HCT116 (cell line): Measurements from ENCODE around the gene PLSCR4. TPM values are rescaled to one million over a fixed set of nuclear protein-coding genes. Genes with fewer than 3 reads are reported as not detected.
"Not testable (repeated sequence)": the region's sequence is repeated elsewhere in the genome, so short reads cannot be mapped to it uniquely, and the experiment has no call there.

ENCODE experiments used
- ATAC-seq: fragments of 200-7000 bp; cut with Tn5 transposase; 2 replicates; pipeline ENCODE4 v1.9.1; 2020; ENCODE audit warnings: mild to moderate bottlenecking, moderate library complexity
- BruUV-seq: library from RNA; stranded (reverse); fragments of 400-500 nt; replicated peaks from 2 replicates; lab custom pipeline; 2021; lab: Mats Ljungman, UMichigan
- CTCF ChIA-PET: fragments of 300-600 bp; sonication (Branson Sonifier 250); formaldehyde crosslinking; loops from one replicate; lab custom pipeline; 2021; ENCODE audit warnings: antibody characterized with exemption; lab: Charles Lee
- POLR2A ChIA-PET: fragments of 300-600, 350-600 bp; sonication (Branson Sonifier 250); formaldehyde crosslinking; loops from one replicate; lab custom pipeline; 2021; ENCODE audit warnings: antibody characterized with exemption; lab: Charles Lee
- RAD21 ChIA-PET, 2 experiments: fragments of 300-600 bp; sonication (Branson Sonifier 250); formaldehyde crosslinking; loops; one replicate each; lab custom pipeline; 2023; ENCODE audit warnings: low total read pairs in 2 of 2; ENCODE audit not compliant: uncharacterized antibody in 2 of 2, unreplicated experiment in 2 of 2, low non-redundant PET in 1 of 2; lab: Charles Lee
- DNase-seq: peaks from one replicate; pipeline ENCODE4 v3.0.0-alpha.2; 2010; ENCODE audit warnings: low read depth, low spot score
- H2AFZ ChIP-seq: fragments of 200-600 bp; shearing (Covaris generic), sonication (generic); 2 replicates; pipeline ENCODE4 v1.6.1; 2017; ENCODE audit warnings: low read depth, mixed run types, mixed read lengths, antibody characterized with exemption, low read length; ENCODE audit not compliant: poor library complexity, severe bottlenecking
- H3K27ac ChIP-seq: 2 replicates; pipeline ENCODE4 v1.5.1; 2012; ENCODE audit warnings: low read depth, low read length
- H3K27me3 ChIP-seq: fragments of 200-600 bp; sonication (generic); 2 replicates; pipeline ENCODE4 v1.6.1; 2016; ENCODE audit warnings: mixed run types, low read length, mixed read lengths; ENCODE audit not compliant: insufficient read depth
- H3K36me3 ChIP-seq, 2 experiments: fragments of 200-500 bp in 1 of 2; fragments of 200-600 bp in 1 of 2; sonication (Bioruptor generic) in 1 of 2; sonication (generic) in 1 of 2; 2 replicates each; pipeline versions ENCODE4 v1.5.1 to v1.6.1; 2014 to 2016; ENCODE audit warnings: low read length in 2 of 2, inconsistent platforms in 1 of 2, mixed read lengths in 1 of 2, mixed run types in 1 of 2; ENCODE audit not compliant: insufficient read depth in 2 of 2, control insufficient read depth in 1 of 2
- H3K4me1 ChIP-seq, 2 experiments: fragments of 200-600 bp in 1 of 2; sonication (generic) in 1 of 2; 2 replicates each; pipeline versions ENCODE4 v1.5.1 to v1.6.1; 2012 to 2017; ENCODE audit warnings: low read length in 2 of 2, inconsistent platforms in 1 of 2, mild to moderate bottlenecking in 1 of 2, mixed read lengths in 1 of 2, mixed run types in 1 of 2, moderate library complexity in 1 of 2; ENCODE audit not compliant: insufficient read depth in 2 of 2, control insufficient read depth in 1 of 2
- H3K4me2 ChIP-seq: fragments of 200-600 bp; sonication (generic); 2 replicates; pipeline ENCODE4 v1.6.1; 2017; ENCODE audit warnings: mixed run types, low read length, mixed read lengths
- H3K4me3 ChIP-seq, 2 experiments: fragments of 200-600 bp in 1 of 2; sonication (generic) in 1 of 2; replicated peaks in 1 of 2; 2 replicates each; pipeline ENCODE4 v1.5.1; 2011 to 2016; ENCODE audit warnings: low read length in 2 of 2, control low read depth in 1 of 2, low read depth in 1 of 2, mild to moderate bottlenecking in 1 of 2, mixed read lengths in 1 of 2, mixed run types in 1 of 2
- H3K79me2 ChIP-seq: fragments of 200-600 bp; sonication (generic); 2 replicates; pipeline ENCODE4 v1.6.1; 2017; ENCODE audit warnings: mild to moderate bottlenecking, mixed run types, low read length, moderate library complexity, mixed read lengths; ENCODE audit not compliant: insufficient read depth
- H3K9ac ChIP-seq: fragments of 200-600 bp; sonication (generic); 2 replicates; pipeline ENCODE4 v1.6.1; 2016; ENCODE audit warnings: low read length, mixed read lengths
- H3K9me2 ChIP-seq: fragments of 200-600 bp; sonication (generic), shearing (Covaris generic); 2 replicates; pipeline ENCODE4 v1.6.1; 2017; ENCODE audit warnings: mixed run types, mild to moderate bottlenecking, moderate library complexity; ENCODE audit not compliant: insufficient read depth
- H3K9me3 ChIP-seq, 2 experiments: fragments of 200-500 bp in 1 of 2; fragments of 200-600 bp in 1 of 2; sonication (Bioruptor generic) in 1 of 2; sonication (generic) in 1 of 2; 2 replicates each; pipeline ENCODE4 v1.6.1; 2014 to 2017; ENCODE audit warnings: low read length in 2 of 2, mixed read lengths in 2 of 2, inconsistent platforms in 1 of 2, low read depth in 1 of 2, mild to moderate bottlenecking in 1 of 2, mixed run types in 1 of 2, moderate library complexity in 1 of 2; ENCODE audit not compliant: control insufficient read depth in 1 of 2, insufficient read depth in 1 of 2
- H4K20me1 ChIP-seq: fragments of 200-600 bp; sonication (generic), shearing (Covaris generic); 2 replicates; pipeline ENCODE4 v1.6.1; 2017; ENCODE audit warnings: mixed run types, mild to moderate bottlenecking, moderate library complexity; ENCODE audit not compliant: insufficient read depth
- ATF3 ChIP-seq: IDR thresholded peaks from 2 replicates; pipeline ENCODE4 v1.6.1; 2012
- CBX3 ChIP-seq: IDR thresholded peaks from 2 replicates; pipeline ENCODE4 v1.6.1; 2012; ENCODE audit warnings: low read depth
- CEBPB ChIP-seq: IDR thresholded peaks from 2 replicates; pipeline ENCODE4 v1.6.1; 2012; ENCODE audit warnings: low read depth
- EGR1 ChIP-seq: IDR thresholded peaks from 2 replicates; pipeline ENCODE4 v1.6.1; 2012; ENCODE audit warnings: low read depth
- JUND ChIP-seq: IDR thresholded peaks from 2 replicates; pipeline ENCODE4 v1.6.1; 2012
- POLR2A ChIP-seq: IDR thresholded peaks from 2 replicates; pipeline ENCODE4 v1.7.0; 2011; ENCODE audit warnings: borderline replicate concordance; ENCODE audit not compliant: insufficient read depth, insufficient read length; ENCODE audit errors: extremely low read depth
- RAD21 ChIP-seq: IDR thresholded peaks from 2 replicates; pipeline ENCODE4 v1.6.1; 2012; ENCODE audit warnings: low read depth, mild to moderate bottlenecking
- SP1 ChIP-seq: IDR thresholded peaks from 2 replicates; pipeline ENCODE4 v1.6.1; 2012; ENCODE audit warnings: low read depth
- SRF ChIP-seq: IDR thresholded peaks from 2 replicates; pipeline ENCODE4 v1.6.1; 2012; ENCODE audit warnings: low read depth
- ZBTB33 ChIP-seq: IDR thresholded peaks from 2 replicates; pipeline ENCODE4 v1.6.1; 2011; ENCODE audit warnings: mild to moderate bottlenecking, low read length, moderate library complexity; ENCODE audit not compliant: insufficient replicate concordance; ENCODE audit errors: extremely low read depth
- ZFX ChIP-seq: fragments of 450-650 bp; IDR thresholded peaks from 2 replicates; pipeline ENCODE4 v1.6.1; 2017
- ZNF274 ChIP-seq: fragments of 200-500 bp; sonication (Bioruptor generic); IDR thresholded peaks from 2 replicates; pipeline ENCODE4 v1.6.1; 2014; ENCODE audit warnings: mild to moderate bottlenecking, low read depth, low read length, inconsistent platforms
- intact Hi-C: fragments of 100-400 bp; cut with micrococcal nuclease; formaldehyde crosslinking; loops from 2 replicates; pipeline ENCODE4 v1.10.0; 2022
- total RNA-seq: library from RNA; stranded (reverse); gene quantifications from one replicate; pipeline ENCODE4 v1.2.1, GENCODE V29; 2021; ENCODE audit not compliant: unreplicated experiment

Gene PLSCR4
- total RNA-seq, 1 experiment from 2014 or later: 4.1 TPM

GRCh38 chr3:146226881-146227280, 24.0 kb downstream of the PLSCR4 start:
- Histone ChIP-seq H3K4me2 (no peak overlapping the region), H3K9ac (no peak overlapping the region), H3K36me3 (no peaks in the 10 kb centered on the region), H3K9me2 (no peaks in the 10 kb centered on the region), H3K27ac (no peak overlapping the region), H3K4me3 (no peak overlapping the region), H4K20me1 (no peaks in the 10 kb centered on the region), H3K79me2 (no peaks in the 10 kb centered on the region), H3K4me1 (peaks cover 5 to 14% of the 10 kb centered on the region in 2 experiments; a peak in 3 of 4 replicates), H2AFZ (no peak overlapping the region), H3K9me3 (no peaks in the 10 kb centered on the region), H3K27me3 (no peaks in the 10 kb centered on the region)
- TF ChIP-seq EGR1: no peak
- TF ChIP-seq ZNF274: no peak
- no peak for TF ChIP-seq POLR2A
- no peak for TF ChIP-seq CEBPB
- no peak for TF ChIP-seq ZFX
- TF ChIP-seq SRF: no peak
- no peak for TF ChIP-seq SP1
- no peak for TF ChIP-seq RAD21
- TF ChIP-seq CBX3: no peak
- no peak for TF ChIP-seq ZBTB33
- TF ChIP-seq JUND: no peak
- no peak for TF ChIP-seq ATF3
- ATAC-seq (no peak), DNase-seq (no peak)
- BruUV-seq: no TSS peak
- ChIA-PET CTCF (interaction anchor here (2.3 kb wide), 1 partner anchor 100 kb away, joined by 11 read pairs; no protein-coding TSS in a partner anchor), RAD21 (no interaction called here), POLR2A (no interaction called here)
- intact Hi-C loops: no loop called here

GRCh38 chr3:146225458-146225857, 25.4 kb downstream of the PLSCR4 start:
- RAD21 ChIA-PET, BruUV-seq, intact Hi-C loops, H3K9me2 ChIP-seq, H2AFZ ChIP-seq, POLR2A ChIA-PET, H3K79me2 ChIP-seq, DNase-seq, H3K27ac ChIP-seq, H4K20me1 ChIP-seq, H3K9ac ChIP-seq, H3K27me3 ChIP-seq, H3K4me2 ChIP-seq, H3K4me3 ChIP-seq, H3K9me3 ChIP-seq, H3K36me3 ChIP-seq, ATAC-seq: not testable (repeated sequence)
- CTCF ChIA-PET: interaction anchor here (1.1 kb wide), 1 partner anchor 102 kb away, joined by 6 read pairs; no protein-coding TSS in a partner anchor
- H3K4me1 ChIP-seq: peaks cover 5 to 14% of the 10 kb centered on the region in 2 experiments; a peak in 3 of 4 replicates
